M059J (cell line): ENCODE measurements around the gene CPAMD8. TPM values are rescaled to one million over a fixed set of nuclear protein-coding genes. Genes with fewer than 3 reads are reported as not detected.

ENCODE experiments used
- total RNA-seq: library from RNA; depleted of rRNA; stranded (reverse); fragments of >200 nt; shearing (Covaris generic); gene quantifications from 2 replicates; pipeline ENCODE4 v1.2.3, GENCODE V29; 2014; rRNA removed

Gene CPAMD8
- total RNA-seq, 1 experiment from 2014 or later, result not detected

Other genes starting within 250 kb of the CPAMD8 start
- 10.1 and 14.5 TPM in 2 replicates for gene SIN3B, start 197.4 kb downstream of the CPAMD8 start, total RNA-seq
- not detected in 2 replicates for gene F2RL3, start 137.8 kb downstream of the CPAMD8 start, total RNA-seq
- 20.9 and 23.7 TPM in 2 replicates for gene HAUS8, start 48.6 kb upstream of the CPAMD8 start, total RNA-seq
- 33.0 and 57.0 TPM in 2 replicates for gene MYO9B, start 49.0 kb upstream of the CPAMD8 start, total RNA-seq
- gene USE1, start 188.5 kb upstream of the CPAMD8 start, total RNA-seq, result 17.9 and 18.1 TPM in 2 replicates
- 7.9 and 9.7 TPM in 2 replicates for gene OCEL1, start 199.4 kb upstream of the CPAMD8 start, total RNA-seq
- gene NR2F6, start 219.1 kb upstream of the CPAMD8 start, total RNA-seq, result 35.5 and 56.4 TPM in 2 replicates
- gene USHBP1, start 237.9 kb upstream of the CPAMD8 start, total RNA-seq, result not detected in 2 replicates
- gene BABAM1, start 240.6 kb upstream of the CPAMD8 start, total RNA-seq, result 121 and 122 TPM in 2 replicates